PFSK-1 (cell line): ENCODE measurements around the gene ADD1.

ENCODE experiments used
- POLR2AphosphoS5 ChIP-seq: IDR thresholded peaks from 2 replicates; pipeline ENCODE4 v1.6.1; 2012; ENCODE audit warnings: low read depth, mild to moderate bottlenecking, control low read depth, low read length, moderate library complexity
- REST ChIP-seq, 2 experiments: IDR thresholded peaks; 2 replicates each; pipeline versions ENCODE4 v1.6.1 to v1.8.0; 2011 to 2012; ENCODE audit warnings: low read depth in 2 of 2, low read length in 2 of 2, control low read depth in 1 of 2, inconsistent platforms in 1 of 2, mild to moderate bottlenecking in 1 of 2, moderate library complexity in 1 of 2; ENCODE audit not compliant: insufficient read depth in 1 of 2
- SIN3A ChIP-seq: IDR thresholded peaks from 2 replicates; pipeline ENCODE4 v1.6.1; 2012; ENCODE audit warnings: mild to moderate bottlenecking, low read length, moderate library complexity, borderline replicate concordance; ENCODE audit not compliant: insufficient read depth
- TAF1 ChIP-seq: IDR thresholded peaks from 2 replicates; pipeline ENCODE4 v1.6.1; 2012; ENCODE audit warnings: low read length, control low read depth, borderline replicate concordance; ENCODE audit not compliant: insufficient read depth

GRCh38 chr4:2964706-2965258 lies 121.1 kb downstream of the ADD1 start:
- TF ChIP-seq SIN3A = no peak
- TF ChIP-seq POLR2AphosphoS5 = no peak
- no peak for TF ChIP-seq TAF1
- no peak for TF ChIP-seq REST (IDR thresholded peaks at IDR 0.05; ENCODE audit: insufficient read depth in 1 of 2, low read depth in 2 of 2, low read length in 2 of 2)
